GM12872 (cell line): ENCODE measurements around the gene CFAP61.

Source experiments
- TF ChIP-seq, protein P1 (sequence below): IDR thresholded peaks from 3 replicates; pipeline ENCODE4 v1.5.1; 2011; ENCODE audit warnings: low read depth, mild to moderate bottlenecking, low read length, moderate library complexity; ENCODE audit not compliant: insufficient read depth

Gene CFAP61

DNA sequence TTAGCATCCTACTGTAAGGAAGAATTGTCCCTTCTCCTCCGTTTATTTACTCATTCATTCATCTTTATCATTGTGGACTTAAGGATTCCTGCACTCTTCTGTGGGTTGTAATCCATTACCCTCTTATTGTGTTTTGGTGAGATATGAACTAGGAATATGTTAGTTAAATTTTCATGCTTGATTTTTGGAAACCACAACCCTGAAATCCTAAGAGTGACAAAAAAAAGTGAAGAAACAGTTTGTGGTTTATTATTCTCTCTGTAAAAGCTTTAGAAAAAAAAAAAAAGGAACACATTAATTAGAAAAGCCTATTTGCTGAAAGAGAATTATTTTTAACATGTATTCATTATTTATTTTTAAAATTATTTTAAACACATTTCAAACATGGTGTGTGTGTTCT is 278.8 kb downstream of the CFAP61 start:
- TF ChIP-seq, protein P1, sequence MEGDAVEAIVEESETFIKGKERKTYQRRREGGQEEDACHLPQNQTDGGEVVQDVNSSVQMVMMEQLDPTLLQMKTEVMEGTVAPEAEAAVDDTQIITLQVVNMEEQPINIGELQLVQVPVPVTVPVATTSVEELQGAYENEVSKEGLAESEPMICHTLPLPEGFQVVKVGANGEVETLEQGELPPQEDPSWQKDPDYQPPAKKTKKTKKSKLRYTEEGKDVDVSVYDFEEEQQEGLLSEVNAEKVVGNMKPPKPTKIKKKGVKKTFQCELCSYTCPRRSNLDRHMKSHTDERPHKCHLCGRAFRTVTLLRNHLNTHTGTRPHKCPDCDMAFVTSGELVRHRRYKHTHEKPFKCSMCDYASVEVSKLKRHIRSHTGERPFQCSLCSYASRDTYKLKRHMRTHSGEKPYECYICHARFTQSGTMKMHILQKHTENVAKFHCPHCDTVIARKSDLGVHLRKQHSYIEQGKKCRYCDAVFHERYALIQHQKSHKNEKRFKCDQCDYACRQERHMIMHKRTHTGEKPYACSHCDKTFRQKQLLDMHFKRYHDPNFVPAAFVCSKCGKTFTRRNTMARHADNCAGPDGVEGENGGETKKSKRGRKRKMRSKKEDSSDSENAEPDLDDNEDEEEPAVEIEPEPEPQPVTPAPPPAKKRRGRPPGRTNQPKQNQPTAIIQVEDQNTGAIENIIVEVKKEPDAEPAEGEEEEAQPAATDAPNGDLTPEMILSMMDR = no peak

DNA sequence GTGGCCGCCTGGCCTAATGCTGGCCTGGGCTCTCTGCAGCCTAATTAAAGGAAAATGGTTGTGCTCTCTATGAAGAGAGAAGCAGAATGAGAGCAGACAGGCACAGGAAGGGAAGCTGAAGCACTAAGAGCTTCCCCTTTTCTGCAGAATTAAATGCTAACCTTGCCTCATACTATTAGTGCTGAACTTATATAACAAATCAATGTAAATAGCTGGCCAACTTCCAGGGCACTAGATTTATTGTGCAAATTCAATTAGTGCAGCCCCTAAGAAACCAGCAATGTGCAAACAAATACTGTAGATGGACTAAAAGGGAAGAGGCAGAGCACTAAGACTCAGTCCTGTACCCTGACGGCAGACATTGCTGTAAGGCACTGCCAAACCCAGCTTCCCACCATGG is 279.5 kb downstream of the CFAP61 start:
- TF ChIP-seq, protein P1 = no peak

DNA sequence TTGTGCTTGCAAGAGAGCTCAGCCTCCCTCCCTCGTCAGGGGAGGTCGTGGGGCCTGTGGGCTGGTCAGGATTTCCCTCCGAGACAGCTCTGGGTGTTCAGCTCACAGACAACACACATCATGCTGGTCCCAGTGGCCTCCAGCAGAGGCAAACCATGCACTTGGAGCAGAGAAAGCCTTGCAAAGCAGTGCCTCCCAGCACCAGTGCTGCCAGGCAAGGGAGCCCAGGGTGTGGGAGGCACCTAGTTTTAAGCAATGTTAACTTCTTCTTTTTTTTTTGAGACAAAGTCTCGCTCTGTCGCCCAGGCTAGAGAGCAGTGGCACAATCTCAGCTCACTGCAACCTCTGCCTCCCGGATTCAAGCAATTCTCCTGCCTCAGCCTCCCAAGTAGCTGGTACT is 281.5 kb downstream of the CFAP61 start:
- TF ChIP-seq, protein P1 = 0 out of 3 replicates have a peak, but pooled peaks have one; percentile 14

DNA sequence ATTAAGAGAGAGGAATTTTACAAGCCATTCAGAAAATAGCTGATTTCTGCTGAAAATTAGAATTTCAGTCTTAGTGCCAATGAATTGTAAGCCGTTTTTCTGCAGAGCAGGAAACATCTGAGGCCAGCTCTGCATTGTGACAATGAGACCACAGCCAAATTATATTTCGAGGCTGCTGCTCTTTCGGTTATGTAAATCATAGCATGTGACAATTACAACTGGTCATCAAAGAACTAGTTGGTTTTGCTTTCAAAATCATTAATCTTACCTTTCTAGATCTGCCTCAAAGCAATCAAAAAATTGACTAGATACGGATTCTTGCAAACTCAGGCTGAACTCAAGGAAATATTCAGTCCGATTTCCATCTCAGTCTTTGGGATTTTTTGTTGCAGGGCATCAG is 282.2 kb downstream of the CFAP61 start:
- TF ChIP-seq, protein P1 = no peak

DNA sequence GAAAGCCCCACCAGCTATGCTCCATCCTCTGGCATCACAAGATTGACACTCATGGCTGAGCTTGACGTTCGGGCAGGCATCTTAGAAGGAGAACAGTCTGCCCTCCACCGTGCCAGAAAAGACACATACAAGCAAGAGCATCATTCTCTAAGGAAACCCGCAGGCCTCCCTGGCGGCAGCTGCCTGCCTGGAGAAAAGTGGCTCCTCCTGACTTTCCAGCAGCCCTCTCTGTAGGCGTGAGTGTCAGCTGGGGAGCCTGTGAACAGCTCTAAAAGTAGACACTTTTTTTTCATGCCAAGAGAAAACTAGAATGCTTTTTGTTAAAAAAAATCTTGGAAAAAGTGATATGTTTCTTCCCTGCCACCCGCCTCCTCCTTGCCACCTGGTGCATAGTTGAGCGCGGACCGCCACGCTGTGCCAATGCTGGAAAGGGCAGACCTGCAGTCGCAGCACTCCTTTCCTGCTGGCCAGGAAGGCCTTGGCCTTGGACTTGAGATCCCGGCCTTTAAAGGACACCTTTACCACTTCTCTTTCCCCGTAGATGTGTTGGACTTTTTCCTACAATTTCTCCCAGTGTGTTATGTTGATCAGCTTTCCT is 285.9 kb downstream of the CFAP61 start:
- TF ChIP-seq, protein P1 = no peak

DNA sequence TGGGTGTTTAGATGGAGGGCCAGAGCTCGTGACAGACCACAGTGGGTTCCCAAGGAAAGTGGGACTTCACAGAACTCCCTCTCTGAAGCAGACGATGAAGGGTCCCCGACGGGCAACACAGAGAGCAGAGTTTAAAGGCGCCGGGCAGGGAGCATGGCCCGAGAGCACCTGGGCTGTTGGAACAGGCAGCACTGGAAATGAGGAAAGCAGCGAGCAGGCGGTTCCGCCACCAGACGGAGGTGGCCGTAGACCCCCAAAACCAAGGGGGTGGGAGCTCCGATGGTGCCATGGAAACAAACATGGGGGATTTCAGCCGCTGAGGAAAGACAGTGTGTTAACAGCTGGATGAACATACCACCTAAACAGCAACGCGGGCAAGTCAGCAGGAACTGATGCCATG is 288.1 kb downstream of the CFAP61 start:
- TF ChIP-seq, protein P1 = no peak

DNA sequence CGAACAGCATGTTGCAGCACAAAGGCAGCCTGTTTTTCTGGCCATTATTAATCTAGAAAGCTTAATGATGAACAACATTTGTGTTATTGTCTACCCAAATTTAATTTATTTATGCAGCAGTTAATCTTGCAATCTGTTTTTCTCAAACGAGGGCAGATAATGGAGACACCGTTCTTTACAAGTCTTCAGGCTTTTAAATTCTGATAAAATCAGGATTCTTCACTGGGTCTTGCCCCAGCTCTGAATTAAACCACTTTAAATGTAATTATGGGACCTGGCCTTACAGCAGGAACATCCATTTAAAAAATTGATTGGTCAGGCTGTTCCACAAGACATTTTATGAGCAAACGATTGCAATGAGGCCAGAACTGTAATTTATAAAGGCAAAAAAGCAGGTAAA is 289.0 kb downstream of the CFAP61 start:
- TF ChIP-seq, protein P1 = no peak
